HG02763 (cell line): ENCODE measurements around the gene WWTR1.
A peak's percentile ranks its signal among the peaks of the same experiment; 100 is the strongest.

ENCODE experiments used
- ATAC-seq: cut with Tn5 transposase; IDR thresholded peaks from one replicate; pipeline ENCODE4 v1.9.1; 2021; ENCODE audit warnings: mild to moderate bottlenecking, moderate library complexity; ENCODE audit not compliant: unreplicated experiment

The WWTR1 gene

DNA sequence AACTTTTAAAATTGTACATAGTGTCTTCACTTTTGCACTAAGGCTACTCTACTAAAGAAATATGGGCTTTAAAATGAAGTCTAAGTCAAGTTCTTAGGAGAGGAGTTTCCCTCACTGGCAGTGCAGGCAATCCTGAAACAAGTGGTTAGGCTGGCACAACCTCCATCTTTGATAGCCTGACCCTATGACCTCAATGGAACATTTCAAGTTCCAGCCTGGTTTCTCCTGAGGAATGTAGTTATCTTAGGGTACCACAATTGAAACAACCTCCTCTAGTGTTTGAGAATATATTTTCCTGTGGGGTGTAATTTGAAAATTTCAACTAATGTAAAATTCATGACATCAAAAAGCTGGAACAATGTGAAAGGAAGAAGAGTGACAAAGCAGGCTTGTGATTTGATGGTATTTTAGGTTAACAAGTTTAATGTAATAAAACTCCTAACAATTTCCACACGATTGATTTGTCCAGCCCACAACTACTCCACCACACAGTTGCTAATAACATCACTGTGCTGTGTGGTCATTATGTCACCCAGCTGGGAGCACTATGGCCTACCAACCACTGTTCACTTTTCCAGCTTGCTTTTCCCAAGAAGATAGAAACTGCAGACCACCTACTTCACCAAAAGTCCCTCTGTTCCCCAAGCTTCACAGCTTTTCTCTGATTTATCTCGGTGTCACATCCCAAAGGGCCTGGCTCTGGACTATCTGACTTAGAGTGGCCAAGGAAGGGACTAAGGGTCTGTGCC lies 1.8 kb downstream of the WWTR1 start:
- no peak for ATAC-seq

DNA sequence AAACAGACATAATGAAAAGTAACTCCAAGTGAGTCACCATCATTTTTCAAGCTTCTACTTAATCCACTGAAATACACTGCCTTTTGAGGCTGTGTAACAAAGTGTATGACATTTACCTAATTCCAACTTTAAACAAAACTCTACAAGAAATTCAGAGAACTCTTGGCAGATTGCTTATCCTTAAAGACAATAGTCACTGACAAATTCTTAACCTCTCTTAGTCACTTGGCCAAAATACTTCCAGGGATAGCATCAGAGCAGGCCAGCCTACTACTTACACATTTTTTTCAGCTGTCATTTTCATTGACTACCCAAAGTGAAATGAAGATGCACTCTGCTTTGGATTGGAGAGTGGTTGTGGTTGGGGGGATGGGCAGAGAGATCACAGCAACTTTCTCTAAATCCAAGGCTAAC lies 3.6 kb downstream of the WWTR1 start:
- no peak for ATAC-seq

DNA sequence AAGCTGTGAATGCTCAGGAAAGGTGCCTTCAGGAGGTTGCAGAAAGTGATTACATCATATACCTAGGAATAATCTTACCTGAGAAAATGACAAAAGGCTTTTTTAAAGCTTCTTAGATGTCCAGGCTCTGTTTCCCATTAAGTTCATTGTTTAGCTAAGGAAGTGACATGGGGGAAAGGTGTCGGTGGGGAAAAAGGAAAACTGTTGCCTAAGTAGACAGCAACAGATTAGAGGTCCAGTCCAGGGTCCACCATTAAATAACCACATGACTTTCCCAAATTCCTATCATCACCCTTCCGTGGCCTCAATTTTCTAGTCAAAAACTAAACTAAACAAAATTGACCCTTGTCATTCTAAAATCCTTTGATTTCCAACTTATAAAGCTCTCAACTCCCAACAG lies 4.3 kb downstream of the WWTR1 start:
- ATAC-seq = no peak

DNA sequence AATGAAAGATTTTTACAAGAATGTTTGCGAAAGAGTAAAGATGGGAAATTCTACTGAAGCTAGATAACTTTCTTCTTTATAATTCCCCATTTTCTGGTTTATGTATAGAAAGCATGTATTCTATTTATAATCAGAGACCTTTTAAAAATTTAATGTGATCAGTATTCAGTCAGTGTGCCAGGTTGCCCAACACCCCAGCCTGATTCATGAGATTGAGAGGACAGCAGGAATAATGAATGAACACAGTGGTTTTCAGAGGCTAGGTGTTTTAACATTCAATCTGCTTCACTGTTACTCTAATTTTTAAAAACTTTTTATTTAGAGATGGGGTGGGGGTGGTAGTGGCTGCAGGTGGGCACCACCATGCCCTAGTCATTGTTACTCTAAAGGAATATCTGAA lies 4.7 kb downstream of the WWTR1 start:
- ATAC-seq = no peak

DNA sequence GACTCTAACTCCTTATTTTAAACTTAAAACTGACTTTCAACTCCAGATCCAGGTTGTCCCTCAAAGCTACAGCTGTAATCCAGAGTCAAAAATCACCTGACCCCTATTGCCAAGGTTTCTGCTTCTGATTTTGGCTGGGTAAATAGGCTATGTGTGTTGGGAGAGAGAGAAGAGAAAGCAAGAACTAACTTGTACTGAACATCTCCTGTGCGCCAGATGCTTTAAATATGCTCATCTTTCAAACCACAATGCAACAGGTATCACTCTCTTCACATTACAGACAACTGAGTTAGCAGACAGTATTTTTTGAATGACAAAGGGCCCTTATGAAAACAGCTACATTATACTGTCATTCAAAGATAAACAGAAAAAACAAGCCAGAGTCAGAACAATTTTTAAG lies 7.0 kb downstream of the WWTR1 start:
- ATAC-seq = no peak

DNA sequence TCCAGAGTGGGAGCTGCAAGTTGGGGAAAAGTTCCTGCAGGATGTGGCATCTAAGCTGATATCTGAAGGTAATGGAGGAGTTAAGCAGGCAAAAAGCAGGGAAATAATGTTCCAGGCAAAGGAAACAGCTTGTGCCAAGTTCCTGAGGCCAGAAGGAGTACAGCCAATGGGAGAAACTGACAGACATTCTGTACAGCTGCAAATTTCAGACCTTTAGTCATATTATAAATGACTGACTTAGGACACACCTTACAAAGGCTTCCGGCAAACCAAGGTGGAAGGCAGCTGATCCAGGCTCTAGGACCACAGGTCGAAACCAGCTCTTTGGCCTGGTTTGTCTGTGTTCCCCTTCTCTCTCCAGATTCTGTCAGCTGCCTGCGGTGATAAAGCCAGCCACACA lies 9.3 kb downstream of the WWTR1 start:
- no peak for ATAC-seq

DNA sequence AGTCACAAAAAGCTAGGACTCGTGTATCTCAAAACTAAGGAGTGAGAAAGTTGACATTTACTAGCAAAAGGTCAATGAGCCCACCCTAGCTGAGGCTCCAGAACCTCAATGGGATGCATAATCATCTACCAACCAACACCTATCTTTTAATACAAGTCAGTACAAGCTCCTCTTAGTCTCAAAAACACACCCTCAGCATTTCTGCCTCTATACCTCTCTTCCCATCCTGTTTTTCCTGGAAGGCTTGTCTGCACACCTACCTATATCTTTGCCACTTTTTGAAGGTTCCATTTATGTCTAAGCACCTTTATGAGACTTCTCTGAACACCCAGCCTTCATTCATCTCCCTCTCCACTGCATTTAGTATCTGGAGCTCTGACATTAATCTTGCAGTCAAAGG lies 10.0 kb downstream of the WWTR1 start:
- ATAC-seq = no peak

DNA sequence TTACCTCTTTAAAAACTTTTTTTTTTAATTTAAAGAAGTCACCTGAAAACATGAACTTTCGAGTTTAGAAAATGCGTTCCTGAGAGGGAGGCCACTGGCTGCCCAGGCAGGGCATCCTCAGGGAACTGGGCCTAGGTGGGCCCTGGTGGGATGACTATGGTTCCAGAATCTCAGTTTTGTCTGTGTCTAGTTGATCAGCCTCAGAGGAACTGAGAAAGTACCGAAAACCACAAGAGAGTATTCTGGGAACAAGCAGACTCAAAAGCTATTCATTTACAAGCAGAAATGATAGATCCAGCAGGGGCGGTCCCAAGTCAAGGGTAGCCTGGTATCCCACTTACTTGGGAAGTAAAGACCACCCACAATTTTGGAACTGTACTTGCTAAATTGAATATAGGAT lies 10.5 kb downstream of the WWTR1 start:
- ATAC-seq = peak; percentile 94

DNA sequence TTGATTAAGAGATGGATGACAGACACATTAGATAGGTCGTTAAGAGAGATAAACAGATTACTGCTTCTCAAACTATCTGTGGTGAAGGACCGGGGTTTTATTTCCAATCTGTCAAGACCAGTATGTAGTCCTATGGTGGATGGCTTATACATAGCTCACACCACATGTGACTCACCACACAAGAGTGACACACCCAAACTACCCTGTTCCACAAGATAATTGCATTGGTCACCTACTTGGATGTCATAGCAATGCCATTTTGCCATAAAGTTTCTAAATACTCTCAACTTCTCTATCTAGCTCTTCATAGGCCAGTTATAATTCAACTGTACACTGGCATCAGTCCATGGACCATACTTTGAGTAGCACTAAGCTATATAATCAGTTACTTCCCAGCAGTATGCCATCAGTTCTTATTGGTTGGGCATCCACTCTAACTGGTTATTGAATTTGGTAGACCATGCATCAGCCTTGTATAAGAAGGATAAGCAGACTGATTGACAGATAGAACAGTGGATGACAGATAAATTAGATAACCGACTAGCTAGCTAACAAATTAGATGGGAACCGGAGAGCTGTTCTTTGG lies 11.6 kb downstream of the WWTR1 start:
- ATAC-seq = no peak

DNA sequence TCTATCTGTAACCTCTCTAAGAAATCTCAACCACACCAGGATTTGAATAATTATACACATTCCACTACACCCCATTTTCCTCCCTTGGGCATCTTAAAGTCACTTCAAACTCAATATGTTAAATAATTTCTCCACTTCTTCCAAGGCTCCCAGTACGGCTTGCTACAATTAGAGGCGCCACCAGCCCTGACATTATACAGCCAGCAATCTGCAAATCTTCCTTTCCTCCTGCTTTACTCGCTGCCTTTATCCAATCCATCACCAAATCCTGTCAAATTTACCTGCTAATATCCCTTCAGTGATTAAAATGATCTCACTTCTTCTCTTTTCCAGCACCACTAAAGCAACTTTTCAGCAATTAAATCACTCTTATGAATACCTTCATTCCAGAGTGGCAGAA lies 13.9 kb downstream of the WWTR1 start:
- ATAC-seq = no peak

DNA sequence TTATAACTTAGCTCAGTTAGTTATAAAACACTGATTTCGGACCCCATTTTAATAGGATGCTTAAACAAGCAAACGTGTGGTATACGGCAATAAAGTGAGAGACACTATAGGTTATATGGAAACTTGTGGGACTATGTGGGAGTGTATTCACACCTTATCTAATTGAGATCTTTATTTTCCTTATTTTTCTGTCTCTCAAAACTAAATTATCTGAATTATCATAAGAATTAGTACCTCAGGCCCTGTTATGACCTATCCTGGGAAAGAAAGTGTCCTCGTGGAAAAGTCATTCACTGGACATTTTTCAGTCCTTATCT lies 14.4 kb downstream of the WWTR1 start:
- no peak for ATAC-seq

DNA sequence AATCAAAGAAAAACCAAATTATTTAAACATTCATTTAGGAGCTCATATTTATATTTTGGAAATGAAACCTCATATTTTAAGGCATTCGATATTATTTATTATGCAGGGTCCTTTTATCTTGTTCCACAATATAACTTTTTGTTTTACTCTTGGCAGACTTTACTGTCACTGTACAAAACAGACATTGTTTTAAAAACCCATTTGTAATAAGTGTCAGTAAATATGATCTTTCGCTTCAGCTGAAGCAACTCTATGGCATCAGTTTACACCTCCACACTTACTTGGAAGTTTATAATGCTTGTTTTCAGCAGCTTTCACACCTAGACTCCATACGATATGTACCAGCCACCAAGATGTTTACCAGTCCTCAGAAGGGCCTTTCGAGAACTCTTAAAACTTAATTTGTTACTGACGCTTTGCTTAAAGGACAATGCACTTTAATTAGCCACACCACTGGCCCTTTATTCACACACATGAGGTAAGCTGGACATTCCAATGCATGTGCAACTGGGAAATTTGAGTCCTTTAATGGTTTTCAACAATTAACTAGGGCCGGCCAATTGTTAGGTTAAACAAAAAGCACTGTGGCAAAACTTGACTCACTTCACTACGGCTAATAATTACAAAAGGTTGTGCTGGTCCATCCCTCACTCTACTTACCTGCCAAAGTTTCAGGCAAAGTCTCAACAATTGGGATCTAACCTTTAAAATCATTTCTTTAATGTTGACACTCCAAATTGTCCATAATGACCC lies 16.7 kb downstream of the WWTR1 start:
- ATAC-seq = no peak

DNA sequence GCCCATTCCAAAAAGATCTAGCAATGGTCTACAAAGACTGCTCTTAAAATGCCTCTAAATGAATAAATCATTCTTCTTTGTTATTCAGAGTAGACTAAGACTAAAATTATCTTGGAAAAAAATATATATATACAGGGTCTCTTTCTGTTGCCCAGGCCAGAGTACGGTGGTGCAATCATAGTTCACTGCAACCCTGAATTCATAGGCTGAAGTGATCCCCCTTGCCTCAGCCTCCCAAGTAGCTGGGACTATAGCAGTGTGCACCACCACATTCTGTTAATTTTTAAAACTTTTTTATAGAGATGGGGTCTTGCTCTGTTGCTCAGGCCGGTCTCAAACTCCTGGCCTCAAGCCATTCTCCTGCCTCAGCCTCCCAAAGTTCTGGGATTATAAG lies 18.7 kb downstream of the WWTR1 start:
- ATAC-seq = no peak

DNA sequence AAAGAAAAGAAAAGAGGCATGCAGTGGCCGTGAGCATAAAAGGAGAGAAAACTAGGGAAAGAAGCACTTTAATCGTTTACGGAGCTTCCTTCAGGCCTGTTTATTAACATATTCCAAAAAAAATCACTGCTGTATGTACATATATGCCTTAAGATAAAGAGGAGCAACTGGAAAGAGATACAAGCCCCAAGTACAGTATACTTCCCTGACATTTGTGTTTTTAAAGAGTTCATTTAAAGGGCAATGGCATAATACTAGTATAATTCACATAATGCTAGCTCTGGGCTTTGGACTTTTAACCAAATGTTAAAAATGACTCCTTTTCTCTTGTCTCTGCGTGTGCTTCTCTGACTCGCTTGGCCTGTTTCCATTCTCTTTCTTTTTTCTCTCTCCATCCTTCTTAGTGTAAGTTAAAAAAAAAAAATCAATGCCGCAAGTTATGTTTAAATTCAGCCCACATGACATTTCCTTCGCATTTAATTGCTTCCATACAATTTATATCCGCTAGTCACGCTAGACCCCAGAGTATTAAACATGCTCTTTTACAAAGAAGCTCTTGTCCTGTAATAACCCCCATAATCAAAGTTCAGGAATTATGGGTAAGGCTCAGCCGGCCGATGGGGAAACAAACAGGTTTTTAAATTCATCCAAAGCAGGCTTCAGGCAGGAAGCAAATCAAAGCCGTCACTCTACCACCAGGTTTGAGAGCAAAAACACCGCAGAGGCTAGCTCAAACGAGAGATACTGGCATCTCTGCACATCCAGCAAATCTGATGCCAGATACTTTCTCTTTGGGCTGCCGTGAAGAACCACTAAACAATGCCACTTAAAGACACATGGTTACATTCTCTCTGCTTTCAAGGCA lies 19.4 kb downstream of the WWTR1 start:
- ATAC-seq = no peak

DNA sequence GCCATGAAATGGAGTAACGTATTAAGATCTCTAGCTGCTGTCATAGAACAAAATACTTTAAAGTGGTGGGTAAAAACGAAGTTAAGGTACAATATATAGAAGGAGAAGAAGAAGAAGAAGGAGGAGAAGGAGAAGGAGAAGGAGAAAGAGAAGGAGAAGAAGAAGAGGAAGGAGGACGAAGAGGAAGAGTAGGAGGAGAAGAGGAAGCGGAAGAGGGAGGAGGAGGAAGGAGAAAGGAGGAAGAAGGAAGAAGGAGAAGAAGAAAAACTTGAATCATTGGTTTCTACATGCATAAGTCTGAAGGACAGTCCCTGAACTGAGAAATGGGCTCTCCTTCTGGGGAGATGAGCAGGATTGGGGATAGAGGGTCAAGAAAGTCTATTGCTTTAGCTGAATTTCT lies 22.4 kb downstream of the WWTR1 start:
- no peak for ATAC-seq

DNA sequence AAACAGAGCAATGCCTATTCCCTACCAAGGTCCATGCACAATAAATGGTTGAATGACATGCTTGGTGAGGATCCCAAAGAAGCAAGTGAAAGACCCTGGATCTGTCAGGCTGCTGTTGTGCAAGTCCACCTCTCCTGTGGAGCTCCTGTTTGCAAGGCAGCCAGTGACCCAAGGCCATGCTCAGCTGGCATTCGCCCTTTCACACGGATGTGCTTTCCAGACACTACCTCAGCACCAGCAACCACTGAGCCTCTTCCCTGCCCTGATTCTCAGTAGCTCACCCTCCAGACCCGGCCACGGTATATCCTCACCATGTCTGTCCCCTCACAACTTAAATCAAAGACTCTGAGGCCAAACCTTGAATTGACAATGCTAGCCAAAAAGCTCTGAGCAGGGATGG lies 23.3 kb downstream of the WWTR1 start:
- no peak for ATAC-seq

DNA sequence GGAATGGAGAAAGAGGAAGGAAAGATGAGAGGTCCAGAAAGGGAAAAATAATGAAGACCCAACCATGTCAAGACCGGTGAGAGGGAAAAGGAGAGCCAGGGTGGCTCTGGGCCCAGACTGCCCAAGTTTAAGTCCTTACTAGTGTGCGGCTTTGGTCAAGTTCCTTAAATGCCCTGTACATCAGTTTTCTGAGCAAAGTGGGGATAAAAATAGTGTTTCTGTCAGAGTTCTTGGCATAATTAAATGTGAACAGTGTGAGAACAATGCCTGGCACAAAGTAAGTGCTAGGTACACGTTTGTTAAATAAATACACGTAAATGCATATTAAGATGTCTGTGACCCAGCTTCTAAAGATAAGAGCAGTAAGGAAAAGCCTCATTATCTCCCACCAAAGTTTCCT lies 23.8 kb downstream of the WWTR1 start:
- ATAC-seq = no peak

DNA sequence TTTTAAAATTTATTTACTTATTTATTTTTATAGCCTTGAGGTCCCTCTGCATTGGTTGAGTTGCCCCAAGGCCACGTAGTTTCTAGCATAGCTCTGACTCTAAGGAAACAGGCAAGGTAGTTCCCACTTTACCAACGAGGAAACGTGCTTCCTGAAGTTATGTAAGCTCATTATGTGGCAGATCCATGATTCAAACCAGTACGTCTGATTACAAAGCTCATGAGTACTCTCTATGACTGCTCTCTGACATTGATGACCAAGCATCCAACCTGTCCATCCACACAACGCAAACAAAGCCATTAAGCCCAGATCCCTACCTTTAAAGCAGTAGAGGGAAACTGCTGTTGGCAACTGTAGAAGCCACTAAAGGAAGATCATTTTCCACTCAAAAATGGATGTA lies 25.6 kb downstream of the WWTR1 start:
- ATAC-seq = no peak

DNA sequence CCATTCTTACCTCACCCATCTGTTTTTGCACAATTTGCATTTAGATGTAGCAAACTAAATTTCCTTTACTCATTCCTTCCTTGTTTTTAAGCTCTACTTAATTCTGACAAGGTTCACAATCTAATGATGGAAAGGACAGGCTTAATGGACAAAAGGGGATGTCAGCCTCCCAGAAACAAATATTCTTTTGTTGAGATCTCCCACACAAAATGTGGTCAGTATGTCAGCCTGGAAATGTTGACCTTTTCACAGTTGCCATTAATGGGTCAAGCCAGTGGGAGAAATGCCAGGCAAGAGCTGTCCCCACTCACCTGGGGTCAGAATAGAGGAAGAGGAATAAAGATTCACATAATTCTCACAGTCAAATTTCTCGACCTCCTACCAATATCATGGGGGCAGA lies 27.0 kb downstream of the WWTR1 start:
- no peak for ATAC-seq

DNA sequence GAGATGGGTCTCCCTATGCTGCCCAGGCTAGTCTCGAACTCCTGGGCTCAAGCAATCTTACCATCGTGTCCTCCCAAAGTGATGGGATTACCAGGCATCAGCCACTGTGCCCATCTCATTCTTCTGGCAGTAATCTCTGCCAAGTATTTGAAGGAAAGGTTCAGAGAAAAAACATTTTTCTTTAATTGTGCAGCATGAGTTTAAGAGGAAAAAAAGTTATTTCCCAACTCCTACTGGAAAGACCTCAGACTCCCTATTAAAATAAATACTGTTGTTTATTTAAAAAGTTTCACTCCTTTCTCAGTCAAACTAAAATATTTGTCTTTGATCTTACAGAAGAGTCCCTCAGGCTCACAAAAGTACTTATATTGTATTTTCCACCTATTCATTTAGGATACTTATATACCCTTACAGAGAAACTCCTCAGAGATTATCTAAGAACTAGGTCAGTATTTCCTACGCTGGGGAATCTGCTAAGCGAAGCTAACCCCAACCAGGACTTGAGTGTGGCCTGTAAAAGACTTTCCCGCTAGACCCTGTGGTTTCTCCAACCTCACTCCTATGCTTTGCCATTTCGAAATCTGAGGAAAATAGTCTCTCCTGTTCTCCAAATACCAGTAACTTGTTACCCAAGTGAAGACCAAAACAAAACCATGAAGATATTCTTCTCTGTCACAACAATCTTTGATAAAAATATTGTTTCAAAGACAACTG lies 28.7 kb downstream of the WWTR1 start:
- no peak for ATAC-seq

DNA sequence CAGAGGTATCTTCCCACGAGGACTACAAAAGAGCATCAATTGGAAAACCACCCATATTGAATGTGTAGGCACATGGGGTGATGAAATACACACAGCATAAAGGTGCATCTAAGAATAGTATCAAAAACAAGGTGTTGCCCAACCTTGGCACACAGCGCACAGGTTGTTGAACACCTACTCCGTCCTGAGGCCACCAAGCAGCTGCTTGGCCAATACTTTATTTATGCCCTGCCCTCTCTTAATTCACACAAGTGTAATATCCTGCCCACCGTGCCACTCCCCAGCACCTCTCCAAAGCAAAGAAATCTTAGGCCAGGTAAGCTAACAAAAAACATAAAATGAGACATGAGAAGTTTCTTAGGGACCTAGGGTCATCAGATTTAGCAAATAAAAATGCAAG lies 31.2 kb downstream of the WWTR1 start:
- no peak for ATAC-seq
